Stomach smooth muscle (tissue), 2 donors: ENCODE data around the gene CPLX4.
A peak's percentile ranks its signal among the peaks of the same experiment; 100 is the strongest.

Experiments used
- H3K27ac ChIP-seq: one replicate; pipeline ENCODE4 v1.7.0; 2013; ENCODE audit warnings: mild to moderate bottlenecking, low read length, inconsistent platforms
- H3K27me3 ChIP-seq, 2 donors: one replicate each; pipeline ENCODE4 v1.7.0; 2013; ENCODE audit warnings: low read length in 2 of 2; ENCODE audit not compliant: insufficient read depth in 2 of 2, control insufficient read depth in 1 of 2
- H3K36me3 ChIP-seq, 2 donors: one replicate each; pipeline ENCODE4 v1.7.0; 2013; ENCODE audit warnings: low read length in 2 of 2; ENCODE audit not compliant: control insufficient read depth in 2 of 2, insufficient read depth in 2 of 2
- H3K4me1 ChIP-seq: one replicate; pipeline ENCODE4 v1.7.0; 2013; ENCODE audit warnings: low read length; ENCODE audit not compliant: control insufficient read depth, insufficient read depth
- H3K4me3 ChIP-seq, 2 donors: one replicate each; pipeline ENCODE4 v1.7.0; 2013; ENCODE audit warnings: low read length in 2 of 2
- H3K9ac ChIP-seq, 2 donors: one replicate each; pipeline ENCODE4 v1.7.0; 2013; ENCODE audit warnings: low read length in 2 of 2, mild to moderate bottlenecking in 1 of 2
- H3K9me3 ChIP-seq, 2 donors: one replicate each; pipeline ENCODE4 v1.7.0; 2013; ENCODE audit warnings: low read length in 2 of 2; ENCODE audit not compliant: control insufficient read depth in 2 of 2
- donor health status: healthy.
- donor health status: Pancreatic carcinoma.

CPLX4 gene

DNA sequence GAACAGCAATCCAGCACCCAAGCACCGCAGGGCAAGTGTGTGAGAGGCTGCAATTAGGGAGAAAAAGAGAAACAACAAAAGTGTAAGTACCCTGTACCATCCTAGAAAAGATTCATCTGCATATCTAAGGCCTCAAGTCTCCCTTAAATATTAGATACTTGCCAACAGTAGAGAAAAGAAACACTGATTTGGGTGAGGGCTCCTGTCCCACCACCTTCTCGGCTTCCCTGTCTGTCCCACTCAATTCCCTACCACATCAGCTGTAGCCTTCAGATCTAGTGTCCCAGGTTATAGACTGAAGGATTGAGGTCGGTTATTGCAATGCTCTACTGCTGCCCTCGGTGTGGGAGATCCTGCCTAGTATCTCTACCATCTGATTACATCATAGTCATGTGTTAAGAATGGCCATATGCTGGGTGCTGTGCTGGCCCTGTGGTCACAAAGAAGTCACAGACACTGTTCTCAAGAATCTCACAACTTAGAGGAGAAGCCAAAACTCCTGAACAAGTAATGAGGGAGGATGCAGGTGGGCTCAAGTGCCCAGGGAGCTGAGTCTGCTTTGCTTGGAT is 47.7 kb downstream of the CPLX4 start:
- no peaks in the 10 kb centered on the region for H3K36me3 ChIP-seq
- H3K4me3 ChIP-seq, result no peak overlapping the region
- no peak overlapping the region for H3K27ac ChIP-seq
- H3K4me1 ChIP-seq, result peaks cover 12% of the 10 kb centered on the region
- no peaks in the 10 kb centered on the region for H3K9me3 ChIP-seq
- peaks cover 68 to 81% of the 10 kb centered on the region in 2 donors for H3K27me3 ChIP-seq
- no peak overlapping the region for H3K9ac ChIP-seq

DNA sequence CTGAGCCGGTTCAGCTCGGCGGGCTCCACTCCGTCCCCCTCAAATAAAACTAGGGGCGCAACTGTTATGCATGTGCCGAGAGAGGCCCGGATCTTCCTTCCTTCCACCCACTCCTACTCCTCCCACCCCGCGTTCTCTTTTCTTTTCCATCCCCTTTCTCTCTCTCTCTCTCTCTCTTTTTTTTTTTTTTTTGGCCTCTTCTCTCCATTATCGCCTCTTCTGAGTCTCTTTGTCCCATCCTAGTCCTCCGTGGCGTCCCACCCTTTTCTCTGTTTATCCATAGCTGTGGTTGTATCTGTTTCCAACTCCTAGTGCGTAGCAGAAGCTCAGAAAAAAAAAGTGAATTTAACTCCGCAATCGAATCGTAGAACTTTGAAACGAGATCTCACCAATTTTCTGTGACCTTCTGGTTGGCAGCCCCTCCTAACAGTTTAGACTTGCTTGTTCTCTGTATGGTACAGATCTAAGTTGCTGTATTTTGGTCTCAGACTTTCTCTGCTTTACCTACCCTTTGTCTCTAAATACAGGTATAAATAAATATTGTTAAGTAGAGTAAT is 48.8 kb downstream of the CPLX4 start:
- Histone ChIP-seq H3K27me3 (peaks cover 67 to 88% of the 10 kb centered on the region in 2 donors), H3K9ac (no peak overlapping the region), H3K4me3 (peak overlapping the region in 1 of 2 donors; percentile 3), H3K4me1 (peaks cover 12% of the 10 kb centered on the region), H3K9me3 (no peaks in the 10 kb centered on the region), H3K27ac (no peak overlapping the region), H3K36me3 (no peaks in the 10 kb centered on the region)

- H3K4me3 ChIP-seq, result peak overlapping the region in 1 of 2 donors; percentile 40
- no peaks in the 10 kb centered on the region for H3K9me3 ChIP-seq
- no peak overlapping the region for H3K27ac ChIP-seq
- peaks cover 14% of the 10 kb centered on the region for H3K4me1 ChIP-seq
- H3K36me3 ChIP-seq, result no peaks in the 10 kb centered on the region
- peaks cover 68 to 87% of the 10 kb centered on the region in 2 donors for H3K27me3 ChIP-seq
- H3K9ac ChIP-seq, result no peak overlapping the region
Measured at GRCh38 chr18:59268721-59269562, 49.5 kb downstream of the CPLX4 start.

GRCh38 chr18:59268127-59268720 is 50.2 kb downstream of the CPLX4 start:
- H3K27ac ChIP-seq, result no peak overlapping the region
- no peak overlapping the region for H3K4me3 ChIP-seq
- peaks cover 67 to 84% of the 10 kb centered on the region in 2 donors for H3K27me3 ChIP-seq
- H3K9ac ChIP-seq, result no peak overlapping the region
- no peaks in the 10 kb centered on the region for H3K9me3 ChIP-seq
- peaks cover 12% of the 10 kb centered on the region for H3K4me1 ChIP-seq
- H3K36me3 ChIP-seq, result no peaks in the 10 kb centered on the region

- Histone ChIP-seq H3K4me1 (peaks cover 8% of the 10 kb centered on the region), H3K9ac (no peak overlapping the region), H3K27ac (no peak overlapping the region), H3K36me3 (no peaks in the 10 kb centered on the region), H3K27me3 (peaks cover 64 to 83% of the 10 kb centered on the region in 2 donors), H3K9me3 (no peaks in the 10 kb centered on the region), H3K4me3 (no peak overlapping the region)
Measured at GRCh38 chr18:59267503-59268126, 50.8 kb downstream of the CPLX4 start.

DNA sequence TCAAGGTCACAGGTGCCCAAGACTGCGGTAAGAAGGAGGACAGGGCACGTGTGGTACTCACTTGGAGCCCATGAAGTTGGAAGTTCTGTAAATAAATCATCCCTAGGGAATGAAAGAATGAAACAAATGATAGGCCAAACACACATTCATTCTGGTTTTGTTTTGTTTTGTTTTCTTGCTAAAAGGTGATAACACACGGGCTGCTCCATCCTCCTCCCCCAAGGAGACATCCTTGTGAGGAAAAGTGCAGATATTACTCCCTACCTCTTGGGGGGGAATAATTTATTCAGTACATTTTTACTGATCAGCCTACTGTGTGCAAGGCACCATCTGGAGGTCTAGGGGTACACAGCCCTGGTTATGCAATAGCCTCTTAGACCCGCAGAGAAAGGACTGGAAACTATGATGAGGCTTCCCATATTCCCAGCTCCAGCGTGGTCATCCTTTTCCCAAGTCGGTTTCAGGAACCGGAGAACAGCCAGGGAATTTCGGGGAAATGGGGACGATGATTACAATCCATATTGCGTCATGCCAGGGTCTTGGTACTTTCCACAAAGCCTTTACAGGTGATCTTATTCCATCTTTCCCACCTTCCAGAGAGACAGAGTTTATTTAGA is 51.5 kb downstream of the CPLX4 start:
- Histone ChIP-seq H3K36me3 (no peaks in the 10 kb centered on the region), H3K9ac (no peak overlapping the region), H3K27ac (no peak overlapping the region), H3K27me3 (peaks cover 60 to 77% of the 10 kb centered on the region in 2 donors), H3K4me1 (peaks cover 8% of the 10 kb centered on the region), H3K4me3 (no peak overlapping the region), H3K9me3 (no peaks in the 10 kb centered on the region)

GRCh38 chr18:59266459-59266858 is 52.0 kb downstream of the CPLX4 start:
- Histone ChIP-seq H3K4me1 (peaks cover 8% of the 10 kb centered on the region), H3K4me3 (no peak overlapping the region), H3K9ac (no peak overlapping the region), H3K36me3 (no peaks in the 10 kb centered on the region), H3K27ac (no peak overlapping the region), H3K9me3 (no peaks in the 10 kb centered on the region), H3K27me3 (peaks cover 55 to 71% of the 10 kb centered on the region in 2 donors)

- Histone ChIP-seq H3K4me3 (no peak overlapping the region), H3K36me3 (no peaks in the 10 kb centered on the region), H3K27me3 (peaks cover 53 to 66% of the 10 kb centered on the region in 2 donors), H3K27ac (no peak overlapping the region), H3K9me3 (no peaks in the 10 kb centered on the region), H3K4me1 (peaks cover 8% of the 10 kb centered on the region), H3K9ac (no peak overlapping the region)
Measured at GRCh38 chr18:59265974-59266369, 52.5 kb downstream of the CPLX4 start.

- no peak overlapping the region for H3K9ac ChIP-seq
- peaks cover 8% of the 10 kb centered on the region for H3K4me1 ChIP-seq
- H3K36me3 ChIP-seq, result no peaks in the 10 kb centered on the region
- H3K27me3 ChIP-seq, result peaks cover 47 to 61% of the 10 kb centered on the region in 2 donors
- H3K4me3 ChIP-seq, result no peak overlapping the region
- H3K27ac ChIP-seq, result no peak overlapping the region
- no peaks in the 10 kb centered on the region for H3K9me3 ChIP-seq
Measured at GRCh38 chr18:59265246-59265973, 53.0 kb downstream of the CPLX4 start.
